ENCODE measurements around the gene SYT11. TPM values are rescaled to one million over a fixed set of nuclear protein-coding genes. Genes with fewer than 3 reads are reported as not detected.

SYT11 gene
- 1.00 to 1.4 TPM (median 1.2 TPM) in 5 replicates for total RNA-seq (2022; extraction: Qiagen RNA extraction)

GRCh38 chr1:155859234-155859829 lies at the start of gene SYT11:
Gene SYT11, plus strand, starts transcription at chr1:155859567. Its CDS starts 195 bp downstream, at chr1:155859762.

GRCh38 chr1:155856975-155857930 lies 2.1 kb upstream of the SYT11 start, which contains the start of gene GON4L:
Gene GON4L, minus strand, starts transcription at chr1:155857214. Its CDS starts 3,434 bp downstream, at chr1:155853780.

GRCh38 chr1:155911156-155912055 lies 52.0 kb downstream of the SYT11 start, which contains the start of gene RIT1:
Gene RIT1, minus strand, starts transcription at chr1:155911349. Its CDS starts 588 bp downstream, at chr1:155910761.

GRCh38 chr1:155934097-155934935 lies 74.9 kb downstream of the SYT11 start, which contains the start of gene KHDC4:
Gene KHDC4, minus strand, starts transcription at chr1:155934413. Its CDS starts 40 bp downstream, at chr1:155934373.

Other genes starting within 250 kb of the SYT11 start
- gene MSTO1, start 249.3 kb upstream of the SYT11 start, total RNA-seq (2022; extraction: Qiagen RNA extraction): 38.5 to 42.4 TPM (median 39.1 TPM) in 5 replicates
- gene YY1AP1, start 170.8 kb upstream of the SYT11 start, total RNA-seq (2022; extraction: Qiagen RNA extraction): 44.1 to 45.5 TPM (median 44.3 TPM) in 5 replicates
- gene DAP3, start 170.5 kb upstream of the SYT11 start, total RNA-seq (2022; extraction: Qiagen RNA extraction): 106 to 133 TPM (median 109 TPM) in 5 replicates
- gene GON4L, start 2.4 kb upstream of the SYT11 start, total RNA-seq (2022; extraction: Qiagen RNA extraction): 12.2 to 14.4 TPM (median 13.2 TPM) in 5 replicates
- gene RIT1, start 51.8 kb downstream of the SYT11 start, total RNA-seq (2022; extraction: Qiagen RNA extraction): 18.3 to 22.3 TPM (median 20.0 TPM) in 5 replicates
- 18.9 to 21.7 TPM (median 19.2 TPM) in 5 replicates for gene KHDC4, start 74.8 kb downstream of the SYT11 start, total RNA-seq (2022; extraction: Qiagen RNA extraction)
- gene RXFP4, start 82.1 kb downstream of the SYT11 start, total RNA-seq (2022; extraction: Qiagen RNA extraction): not detected in 5 replicates
- gene ARHGEF2, start 119.0 kb downstream of the SYT11 start, total RNA-seq (2022; extraction: Qiagen RNA extraction): 28.8 to 34.1 TPM (median 33.5 TPM) in 5 replicates
- 259 to 269 TPM (median 260 TPM) in 5 replicates for gene SSR2, start 161.4 kb downstream of the SYT11 start, total RNA-seq (2022; extraction: Qiagen RNA extraction)
- 33.7 to 42.4 TPM (median 36.4 TPM) in 5 replicates for gene UBQLN4, start 194.2 kb downstream of the SYT11 start, total RNA-seq (2022; extraction: Qiagen RNA extraction)
- gene LAMTOR2, start 195.2 kb downstream of the SYT11 start, total RNA-seq (2022; extraction: Qiagen RNA extraction): 149 to 159 TPM (median 157 TPM) in 5 replicates
- 0.21 TPM in 1 of 5 replicates, not detected in the others for gene RAB25, start 201.6 kb downstream of the SYT11 start, total RNA-seq (2022; extraction: Qiagen RNA extraction)
- gene MEX3A, start 222.9 kb downstream of the SYT11 start, total RNA-seq (2022; extraction: Qiagen RNA extraction): 1.2 to 2.6 TPM (median 2.1 TPM) in 5 replicates

Measured in A549 treated with AZD2906 at 1 μM for 4 hours (cell line).